Measurements from ENCODE around the gene ZNF600.
"Not testable (repeated sequence)": the region's sequence is repeated elsewhere in the genome, so short reads cannot be mapped to it uniquely, and the experiment has no call there.

DNA sequence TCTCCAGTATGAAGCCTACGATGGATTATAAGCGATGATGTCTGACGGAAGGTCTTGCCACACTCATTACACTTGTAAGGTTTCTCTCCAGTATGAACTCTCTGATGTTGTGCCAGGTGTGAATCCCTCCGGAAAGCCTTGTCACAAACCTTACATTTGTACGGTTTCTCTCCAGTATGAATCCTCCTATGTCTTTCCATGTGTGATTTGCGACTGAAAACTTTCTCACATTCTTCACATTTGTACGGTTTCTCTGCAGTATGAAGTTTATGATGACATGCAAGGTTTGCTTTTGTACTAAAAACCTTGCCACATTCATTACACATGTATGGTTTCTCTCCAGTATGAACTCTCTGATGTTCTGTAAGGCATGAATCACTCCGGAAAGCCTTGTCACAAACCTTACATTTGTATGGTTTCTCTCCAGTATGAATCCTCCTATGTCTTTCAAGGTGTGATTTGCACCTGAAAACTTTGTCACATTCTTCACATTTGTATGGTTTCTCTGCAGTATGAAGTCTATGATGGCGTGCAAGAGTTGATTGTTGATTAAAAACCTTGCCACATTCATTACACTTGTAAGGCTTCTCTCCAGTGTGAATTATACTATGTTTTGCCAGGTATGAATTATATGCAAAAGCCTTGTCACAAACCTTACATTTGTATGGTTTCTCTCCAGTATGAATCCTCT lies 13.5 kb upstream of the ZNF600 start:
- TF ChIP-seq, protein P1, sequence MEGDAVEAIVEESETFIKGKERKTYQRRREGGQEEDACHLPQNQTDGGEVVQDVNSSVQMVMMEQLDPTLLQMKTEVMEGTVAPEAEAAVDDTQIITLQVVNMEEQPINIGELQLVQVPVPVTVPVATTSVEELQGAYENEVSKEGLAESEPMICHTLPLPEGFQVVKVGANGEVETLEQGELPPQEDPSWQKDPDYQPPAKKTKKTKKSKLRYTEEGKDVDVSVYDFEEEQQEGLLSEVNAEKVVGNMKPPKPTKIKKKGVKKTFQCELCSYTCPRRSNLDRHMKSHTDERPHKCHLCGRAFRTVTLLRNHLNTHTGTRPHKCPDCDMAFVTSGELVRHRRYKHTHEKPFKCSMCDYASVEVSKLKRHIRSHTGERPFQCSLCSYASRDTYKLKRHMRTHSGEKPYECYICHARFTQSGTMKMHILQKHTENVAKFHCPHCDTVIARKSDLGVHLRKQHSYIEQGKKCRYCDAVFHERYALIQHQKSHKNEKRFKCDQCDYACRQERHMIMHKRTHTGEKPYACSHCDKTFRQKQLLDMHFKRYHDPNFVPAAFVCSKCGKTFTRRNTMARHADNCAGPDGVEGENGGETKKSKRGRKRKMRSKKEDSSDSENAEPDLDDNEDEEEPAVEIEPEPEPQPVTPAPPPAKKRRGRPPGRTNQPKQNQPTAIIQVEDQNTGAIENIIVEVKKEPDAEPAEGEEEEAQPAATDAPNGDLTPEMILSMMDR (IDR thresholded peaks at IDR 0.05), result not testable (repeated sequence)
- not testable (repeated sequence) for TF ChIP-seq POLR2A (IDR thresholded peaks at IDR 0.05)
